Loucy (cell line): ENCODE results near the gene TEAD1.

Source experiments
- CTCF ChIP-seq: fragments of 200-600 bp; sonication (generic); conservative IDR thresholded peaks from 2 replicates; pipeline ENCODE4 v1.5.1; 2014; ENCODE audit warnings: mild to moderate bottlenecking, antibody characterized with exemption, low read length
- EZH2phosphoT487 ChIP-seq: fragments of 200-600 bp; IDR thresholded peaks from 2 replicates; pipeline ENCODE4 v1.6.1; 2018; ENCODE audit warnings: antibody characterized with exemption, mild to moderate bottlenecking, moderate library complexity, borderline replicate concordance

- TF ChIP-seq EZH2phosphoT487 (no peak), CTCF (no peak)
Observed at GRCh38 chr11:12685229-12685628, 11.0 kb downstream of the TEAD1 start.
